GM18907 (cell line): ENCODE data around the gene FUT8.
"Not testable (repeated sequence)": the region's sequence is repeated elsewhere in the genome, so short reads cannot be mapped to it uniquely, and the experiment has no call there.

ENCODE experiments used
- ATAC-seq: cut with Tn5 transposase; IDR thresholded peaks from one replicate; pipeline ENCODE4 v1.9.1; 2021; ENCODE audit warnings: mild to moderate bottlenecking, moderate library complexity; ENCODE audit not compliant: unreplicated experiment

The FUT8 gene

DNA sequence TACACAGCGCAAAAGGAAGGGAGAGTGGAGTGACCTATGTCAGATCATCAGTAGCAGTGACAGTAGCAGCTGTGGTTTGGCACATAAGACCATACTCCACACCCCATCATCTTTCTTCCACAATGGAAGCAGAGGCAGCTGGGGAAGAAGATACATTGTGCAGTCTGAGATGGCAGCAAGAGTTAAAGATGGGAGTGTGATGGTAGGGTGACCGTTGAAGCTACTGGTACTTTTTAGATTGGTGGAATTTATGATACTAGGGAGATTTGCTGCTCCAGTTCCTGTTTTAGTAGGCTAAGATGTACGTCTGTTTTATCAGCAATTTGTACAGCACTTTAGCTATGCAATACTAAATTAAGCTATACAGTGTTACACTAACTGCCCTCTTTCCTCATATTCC, 291.0 kb downstream of the FUT8 start:
- no peak for ATAC-seq

DNA sequence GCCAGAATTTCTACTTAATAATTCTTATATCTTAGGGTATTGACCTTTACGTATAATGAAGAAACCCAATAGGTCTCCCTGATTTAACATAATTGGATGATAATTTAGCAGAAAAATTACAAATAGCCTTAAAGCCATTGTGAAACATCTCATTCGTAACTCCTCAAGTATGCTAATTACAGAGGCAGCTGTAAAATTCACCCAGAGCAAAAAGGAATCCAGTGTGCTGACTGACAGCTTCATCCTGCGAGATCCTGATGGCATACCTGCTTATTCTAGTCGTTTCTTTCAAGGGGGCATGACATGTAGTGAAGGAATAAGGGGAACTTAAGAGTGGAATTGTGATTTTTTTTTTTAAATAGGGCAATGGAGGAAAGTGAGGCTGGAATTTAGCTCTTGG, 291.5 kb downstream of the FUT8 start:
- no peak for ATAC-seq

DNA sequence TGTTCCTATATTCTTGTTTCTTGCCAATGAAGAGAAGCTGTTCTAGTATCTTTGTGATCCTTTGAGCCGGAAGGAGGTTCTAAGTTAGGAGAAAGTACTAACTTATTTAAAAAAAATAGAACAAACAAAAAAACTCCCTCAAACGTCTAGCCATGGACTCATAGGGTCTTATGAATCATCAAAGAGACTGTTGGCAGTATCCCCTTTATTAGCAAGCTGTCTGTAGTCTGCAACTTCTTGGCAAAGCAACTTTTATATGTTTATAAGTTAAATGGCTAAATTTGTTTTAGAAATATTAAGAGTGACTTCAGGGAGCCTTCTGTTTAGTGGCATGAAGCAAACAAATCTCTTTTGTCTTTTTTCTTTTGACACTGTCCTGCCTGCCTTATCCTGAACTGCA, 291.9 kb downstream of the FUT8 start:
- ATAC-seq: no peak

DNA sequence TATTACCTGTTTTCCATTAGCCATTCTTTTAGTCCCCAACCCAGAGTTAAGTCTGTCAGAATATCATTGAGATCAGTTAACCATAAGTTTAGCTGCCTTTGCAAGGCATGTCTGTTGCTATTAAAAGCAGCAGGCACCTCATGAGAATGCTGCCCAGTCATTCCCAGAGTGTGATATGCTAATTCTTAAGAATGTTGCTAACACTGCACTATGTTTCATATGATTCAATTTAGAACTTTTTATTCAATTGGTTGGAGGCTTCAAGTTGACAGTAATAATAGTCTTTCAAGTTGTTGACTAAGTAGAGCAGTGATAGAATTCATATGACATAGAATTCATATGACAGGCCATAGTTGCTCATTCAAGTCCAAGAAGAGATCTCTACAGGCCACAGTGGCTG, 292.3 kb downstream of the FUT8 start:
- ATAC-seq: no peak

DNA sequence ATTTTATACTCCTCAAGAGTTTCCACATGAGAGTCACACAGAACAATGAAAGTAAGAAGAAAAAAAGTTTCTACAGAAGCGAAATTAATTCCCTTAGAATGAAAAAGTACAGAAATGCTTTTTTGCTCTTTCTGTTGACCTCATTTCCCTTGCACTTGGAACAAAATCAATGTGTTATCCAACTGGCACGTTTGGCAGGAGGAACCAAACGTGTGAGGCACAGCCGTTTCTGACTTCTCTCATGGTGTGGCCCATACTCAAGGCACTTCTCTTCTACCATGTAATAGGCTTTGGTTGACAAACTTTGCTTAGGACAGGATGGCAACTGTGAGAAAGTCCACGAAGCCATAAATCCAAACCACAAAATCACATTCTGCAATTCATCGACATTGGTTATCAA, 297.0 kb downstream of the FUT8 start:
- ATAC-seq: no peak

DNA sequence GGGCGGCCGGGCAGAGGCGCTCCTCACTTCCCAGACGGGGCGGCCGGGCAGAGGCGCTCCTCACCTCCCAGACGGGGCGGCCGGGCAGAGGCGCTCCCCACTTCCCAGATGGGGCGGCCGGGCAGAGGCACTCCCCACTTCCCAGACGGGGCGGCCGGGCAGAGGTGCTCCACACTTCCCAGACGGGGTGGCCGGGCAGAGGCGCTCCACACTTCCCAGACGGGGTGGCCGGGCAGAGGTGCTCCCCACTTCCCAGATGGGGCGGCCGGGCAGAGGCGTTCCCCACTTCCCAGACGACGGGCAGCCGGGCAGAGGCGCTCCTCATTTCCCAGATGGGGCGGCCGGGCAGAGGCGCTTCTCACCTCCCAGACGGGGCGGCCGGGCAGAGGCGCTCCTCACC, 304.3 kb downstream of the FUT8 start:
- not testable (repeated sequence) for ATAC-seq

DNA sequence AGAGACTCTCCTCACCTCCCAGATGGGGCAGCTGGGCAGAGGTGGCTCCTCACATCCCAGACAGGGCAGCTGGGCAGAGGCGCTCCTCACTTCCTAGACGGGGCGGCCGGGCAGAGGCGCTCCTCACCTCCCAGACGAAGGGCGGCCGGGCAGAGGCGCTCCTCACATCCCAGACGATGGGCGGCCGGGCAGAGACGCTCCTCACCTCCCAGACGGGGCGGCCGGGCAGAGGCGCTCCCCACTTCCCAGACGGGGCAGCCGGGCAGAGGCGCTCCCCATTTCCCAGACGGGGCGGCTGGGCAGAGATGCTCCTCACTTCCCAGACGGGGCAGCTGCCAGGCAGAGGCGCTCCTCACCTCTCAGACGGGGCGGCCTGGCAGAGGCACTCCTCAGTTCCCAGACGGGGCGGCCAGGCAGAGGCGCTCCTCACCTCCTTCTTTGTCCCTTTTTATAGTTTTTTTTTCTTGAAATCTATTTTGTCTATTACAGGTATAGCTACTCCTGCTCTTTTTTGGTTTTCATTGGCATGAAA, 304.9 kb downstream of the FUT8 start:
- ATAC-seq: not testable (repeated sequence)

DNA sequence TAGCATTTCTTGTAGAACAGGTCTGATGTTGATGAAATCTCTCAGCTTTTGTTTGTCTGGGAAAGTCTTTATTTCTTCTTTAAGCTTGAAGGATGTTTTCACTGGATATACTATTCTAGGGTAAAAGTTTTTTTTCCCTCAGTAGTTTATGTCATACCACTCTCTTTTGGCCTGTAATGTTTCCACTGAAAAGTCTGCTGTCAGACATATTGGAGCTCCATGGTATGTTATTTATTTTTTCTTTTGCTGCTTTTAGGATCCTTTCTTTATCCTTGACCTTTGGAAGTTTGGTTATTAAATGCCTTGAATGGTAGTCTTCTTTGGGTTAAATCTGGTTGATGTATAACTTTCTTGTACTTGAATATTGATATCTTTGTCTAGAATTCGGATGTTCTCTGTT, 306.1 kb downstream of the FUT8 start:
- no peak for ATAC-seq

DNA sequence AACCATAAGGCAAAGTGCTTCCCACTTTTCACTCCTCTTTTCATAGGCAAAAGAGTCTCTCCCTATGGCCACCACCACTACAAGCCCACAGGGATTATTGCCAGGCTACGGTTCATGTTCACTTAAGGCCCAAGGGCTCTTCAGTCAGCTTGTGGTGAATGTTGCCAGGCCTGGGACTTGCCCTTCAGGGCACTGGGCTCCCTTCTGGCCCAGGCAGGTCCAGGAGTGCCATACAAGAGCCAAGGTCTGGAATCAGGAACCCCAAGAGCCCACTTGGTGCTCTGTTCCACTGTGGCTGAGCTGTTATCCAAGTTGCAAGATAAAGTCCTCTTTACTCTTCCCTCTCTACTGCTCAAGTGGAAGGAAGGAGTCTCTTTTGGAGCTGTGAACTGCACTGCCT, 307.6 kb downstream of the FUT8 start:
- no peak for ATAC-seq

DNA sequence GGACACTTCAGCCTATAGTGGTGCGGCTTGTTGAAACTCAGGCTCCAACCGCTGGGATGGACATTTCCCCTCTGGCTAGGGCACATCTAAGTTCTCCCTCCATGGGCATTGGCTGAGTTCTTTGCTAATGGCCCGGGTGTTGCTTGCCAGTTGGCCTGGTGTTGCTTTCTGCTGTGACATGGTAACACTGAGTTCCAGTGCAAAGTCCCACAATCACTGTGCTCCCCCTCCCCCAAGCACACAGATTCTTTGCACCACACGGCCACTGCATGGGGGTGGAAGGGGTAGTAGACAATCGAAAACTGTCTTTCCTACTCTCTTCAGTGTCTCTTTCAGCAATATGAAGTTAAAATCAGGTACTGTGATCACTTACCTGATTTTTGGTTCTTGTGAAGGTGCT, 308.2 kb downstream of the FUT8 start:
- no peak for ATAC-seq

DNA sequence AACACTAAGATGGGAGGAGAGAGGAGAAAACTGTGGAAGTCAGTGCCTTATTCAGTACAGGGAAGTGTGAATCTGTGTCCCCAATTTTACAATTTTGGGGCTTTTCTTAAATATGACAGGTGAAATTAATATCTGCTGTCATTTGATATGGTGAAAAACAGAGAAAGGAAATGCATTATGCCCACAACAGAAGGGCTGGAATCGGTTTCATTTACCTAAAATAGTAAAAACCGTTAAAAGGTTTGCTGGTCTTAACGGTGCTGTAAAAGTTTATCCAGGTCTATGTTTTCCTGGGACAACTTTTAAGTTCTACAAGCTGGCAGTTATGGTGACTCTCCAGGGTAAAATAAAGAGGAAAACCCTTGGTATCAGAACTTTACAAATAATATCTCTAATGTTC, 310.8 kb downstream of the FUT8 start:
- ATAC-seq: no peak

DNA sequence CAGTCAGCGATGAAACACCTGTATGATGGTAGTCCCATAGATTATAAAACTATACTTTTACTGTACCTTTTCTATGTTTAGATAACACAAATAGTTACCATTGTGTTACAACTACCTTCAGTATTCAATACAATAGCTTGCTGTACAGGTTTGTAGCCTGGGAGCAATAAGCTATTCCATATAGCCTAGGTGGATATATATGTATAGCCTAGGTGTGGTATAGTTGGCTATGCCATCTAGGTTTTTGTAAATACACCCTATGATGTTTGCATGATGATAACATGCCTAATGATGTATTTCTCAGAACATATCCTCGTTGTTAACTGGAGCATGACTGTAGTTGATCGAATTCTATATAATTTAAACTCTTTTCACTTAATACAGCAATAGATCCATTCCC, 316.1 kb downstream of the FUT8 start:
- no peak for ATAC-seq

DNA sequence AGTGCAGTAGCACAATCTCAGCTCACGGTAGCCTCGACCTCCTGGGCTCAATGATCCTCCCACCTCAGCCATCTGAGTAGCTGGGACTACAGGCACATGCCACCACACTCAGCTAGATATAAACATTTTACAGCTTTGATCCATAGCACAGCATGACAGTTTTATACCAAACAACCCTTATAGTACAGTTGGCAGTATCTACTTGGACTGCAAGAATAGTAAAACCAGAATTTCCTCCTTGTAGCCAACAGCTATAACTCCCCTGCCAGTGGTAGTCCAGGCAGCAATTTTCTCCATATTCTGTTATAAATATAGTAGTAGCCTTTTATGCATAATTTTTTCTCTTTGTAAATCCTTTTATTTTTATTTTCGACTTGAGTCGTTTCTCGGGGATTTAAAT, 317.0 kb downstream of the FUT8 start:
- no peak for ATAC-seq

DNA sequence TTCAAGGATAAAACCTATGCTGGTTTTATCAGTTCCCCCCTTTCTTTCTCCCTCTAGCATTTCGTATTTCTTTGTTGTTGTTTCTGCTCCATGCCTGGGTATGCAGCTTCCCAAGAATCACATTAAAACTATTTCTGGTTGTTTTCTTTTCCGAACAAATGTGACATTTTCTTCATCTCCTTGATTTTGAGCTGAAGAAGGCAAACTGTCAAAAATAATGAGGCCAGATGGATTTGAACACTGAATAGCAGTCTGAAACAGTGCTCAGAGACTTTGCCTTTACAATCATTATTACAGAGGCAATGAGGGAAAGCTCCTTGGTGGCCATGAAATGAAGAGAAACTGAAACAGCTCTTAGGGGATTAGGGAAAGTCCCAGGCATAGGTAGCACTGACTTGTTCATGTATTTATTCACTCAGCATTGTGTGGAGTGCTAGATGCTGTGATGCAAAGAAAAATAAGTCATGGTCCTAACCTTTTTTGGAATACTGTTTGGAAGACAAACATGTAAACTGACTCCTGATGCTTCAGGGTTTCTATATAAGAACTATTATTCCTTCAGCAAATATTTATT, 319.5 kb downstream of the FUT8 start:
- ATAC-seq: peak; percentile 97

DNA sequence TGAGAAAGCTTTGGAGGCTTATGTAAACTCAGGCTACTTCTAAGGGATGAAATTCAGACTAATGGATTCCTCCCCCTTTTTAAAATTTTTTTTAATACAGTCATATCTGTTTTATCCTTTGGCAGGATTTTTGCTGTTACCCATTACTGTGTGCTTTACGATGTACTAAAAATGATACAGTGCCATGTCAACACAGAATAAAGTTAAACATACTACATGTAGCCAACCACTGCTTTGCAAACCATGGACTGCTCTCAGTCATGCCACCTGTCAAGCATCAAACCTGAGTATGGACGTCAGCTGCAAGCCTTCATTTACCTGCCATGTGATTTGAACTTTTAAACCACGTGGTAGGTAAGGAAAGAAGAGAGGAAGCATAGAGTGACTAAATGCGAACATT, 325.8 kb downstream of the FUT8 start:
- no peak for ATAC-seq

DNA sequence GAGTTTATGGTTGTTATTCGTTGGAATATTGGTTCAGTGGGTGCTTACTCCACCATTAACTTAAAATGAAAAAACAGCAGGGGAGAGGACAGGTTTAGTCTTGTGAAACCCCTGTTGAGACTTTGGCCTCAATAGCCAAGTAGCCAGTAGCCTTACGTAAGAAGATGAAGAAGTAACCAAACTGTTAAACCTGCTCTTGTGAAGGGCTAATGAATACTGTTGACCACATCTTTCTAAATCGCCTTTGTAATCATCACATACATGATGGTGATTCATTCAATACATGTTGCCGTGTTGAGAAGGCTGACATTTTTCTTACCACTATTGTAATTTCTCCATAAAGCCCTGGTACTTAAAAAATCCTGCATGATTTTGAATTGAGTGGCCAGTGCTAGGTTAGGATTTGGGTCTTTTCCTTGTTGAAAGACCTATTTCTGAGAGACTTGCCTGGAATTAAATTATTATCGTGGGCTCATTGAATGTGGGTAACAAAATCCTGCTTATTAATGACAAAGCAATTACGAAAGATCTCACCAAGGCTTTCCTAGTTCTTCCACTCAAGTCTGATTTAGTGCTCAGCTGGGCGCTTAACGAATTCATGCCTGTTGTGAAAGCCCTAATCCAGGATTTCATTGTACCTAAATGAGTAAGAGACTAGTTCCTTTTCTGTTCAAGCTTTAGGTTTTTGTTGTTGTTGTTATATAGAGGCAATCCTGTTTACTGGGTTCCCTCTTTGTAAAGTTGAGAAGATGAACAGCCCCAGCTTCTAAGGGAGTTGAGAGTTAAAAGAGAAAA, 333.1 kb downstream of the FUT8 start:
- no peak for ATAC-seq

DNA sequence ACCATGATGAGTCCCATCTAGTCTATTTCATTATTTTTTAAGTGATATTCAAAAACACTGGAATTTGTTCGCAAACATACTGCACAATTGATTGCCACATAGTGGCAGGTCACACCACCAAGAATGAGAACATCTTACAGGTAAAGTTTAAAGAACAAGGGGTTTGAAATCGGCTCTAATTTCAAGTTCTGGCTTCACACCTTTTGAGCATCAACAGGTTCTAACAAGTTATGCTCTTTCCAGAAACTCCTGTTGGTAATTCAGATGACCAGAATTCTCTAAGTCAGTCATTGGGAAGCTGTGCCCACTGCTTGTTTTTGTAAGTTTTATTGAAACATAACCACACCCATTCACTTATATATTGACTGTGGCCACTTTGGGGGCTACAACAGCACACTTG, 336.3 kb downstream of the FUT8 start:
- ATAC-seq: no peak

DNA sequence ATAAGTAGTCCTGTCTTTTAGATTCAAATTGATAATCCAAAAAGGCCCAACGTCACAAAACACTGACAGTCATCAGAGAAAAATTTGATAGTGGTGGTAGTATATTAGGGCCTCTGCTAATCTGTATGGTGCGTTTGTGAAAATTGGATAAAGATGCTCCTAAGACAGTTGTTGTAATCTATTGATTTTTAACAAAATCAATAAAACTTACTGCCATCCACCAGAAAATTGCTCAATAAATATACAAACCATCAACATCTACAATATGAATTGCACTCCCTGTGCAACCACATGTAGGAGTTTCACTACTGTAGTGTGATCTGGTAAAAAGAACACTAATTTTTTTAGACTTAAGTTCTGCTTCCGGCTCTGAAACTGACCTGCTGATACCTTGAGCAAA, 336.8 kb downstream of the FUT8 start:
- no peak for ATAC-seq

DNA sequence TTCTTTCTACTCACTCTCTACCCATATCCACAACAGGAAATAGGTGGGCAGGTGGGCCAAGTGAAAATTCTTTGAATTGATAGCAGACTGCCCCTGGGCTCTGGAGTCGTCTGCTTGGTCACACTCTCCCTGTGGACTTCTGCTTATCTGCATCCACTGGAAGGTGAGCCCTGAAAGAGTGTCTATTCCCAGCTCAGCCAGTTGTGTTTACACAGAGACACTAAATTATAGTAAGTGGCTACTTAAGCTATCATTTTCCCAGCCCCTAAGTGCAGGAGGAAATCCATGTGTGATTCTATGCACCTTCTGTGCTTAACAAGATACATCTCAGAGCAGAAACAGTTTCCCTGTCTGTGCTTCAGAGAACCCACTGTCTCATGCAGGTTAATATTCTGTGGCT, 338.4 kb downstream of the FUT8 start:
- no peak for ATAC-seq

DNA sequence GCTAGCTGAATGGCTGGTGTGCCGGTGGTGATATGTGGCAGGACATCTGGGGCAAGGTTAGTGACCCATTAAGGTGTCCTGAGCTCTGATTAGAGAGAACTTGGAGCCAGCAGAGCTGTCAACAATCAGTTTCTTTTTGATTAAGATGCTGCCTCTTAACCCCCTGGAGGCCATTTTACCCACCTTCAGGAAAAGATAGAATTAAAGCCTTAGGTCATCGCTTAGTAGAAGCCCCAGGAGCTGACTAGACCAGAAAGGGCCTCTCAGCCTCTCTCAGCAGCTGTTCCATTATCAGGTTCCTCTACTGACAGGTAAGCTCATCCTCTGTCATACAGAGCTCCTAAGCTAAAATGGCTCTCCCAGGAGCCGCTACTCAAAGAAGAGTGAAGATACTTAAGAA, 339.0 kb downstream of the FUT8 start:
- ATAC-seq: no peak

DNA sequence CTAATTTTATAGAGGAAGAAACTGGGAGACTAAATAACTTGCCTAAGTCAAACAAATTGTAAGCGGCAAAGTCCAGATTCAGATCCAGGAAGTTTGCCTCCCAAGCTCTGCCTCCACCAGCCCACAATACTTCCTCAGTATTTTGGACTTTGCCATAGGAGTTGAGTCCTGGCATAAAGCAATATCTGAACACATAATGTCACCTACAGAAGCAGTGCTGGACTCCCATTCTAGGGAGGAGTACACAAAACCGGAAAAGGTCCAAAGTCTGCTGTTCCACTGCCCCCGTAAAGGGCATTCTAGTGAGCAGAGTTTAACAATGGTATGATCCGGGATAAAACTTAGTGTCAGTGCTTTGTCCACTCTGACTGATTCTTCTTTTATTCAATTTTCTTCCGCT, 340.5 kb downstream of the FUT8 start:
- ATAC-seq: no peak

DNA sequence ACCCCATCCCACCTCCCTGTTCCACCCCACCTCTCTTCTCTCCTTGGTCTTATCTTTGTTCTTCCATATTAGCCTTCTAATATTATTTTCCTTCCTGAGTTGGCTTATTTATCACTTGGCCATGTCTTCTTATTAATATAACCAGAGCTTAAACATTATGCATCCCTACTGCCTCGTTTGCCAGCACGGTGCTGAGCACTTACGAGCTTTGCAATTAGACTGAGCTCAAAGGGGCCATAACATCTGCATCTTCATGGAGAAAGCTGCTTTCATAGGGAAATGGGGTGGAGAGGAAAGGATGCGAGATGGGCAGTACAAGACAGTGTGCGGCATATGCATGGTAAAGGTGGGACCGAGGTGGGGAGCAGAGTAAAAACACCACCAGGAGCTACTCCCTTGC, 342.8 kb downstream of the FUT8 start:
- ATAC-seq: no peak

DNA sequence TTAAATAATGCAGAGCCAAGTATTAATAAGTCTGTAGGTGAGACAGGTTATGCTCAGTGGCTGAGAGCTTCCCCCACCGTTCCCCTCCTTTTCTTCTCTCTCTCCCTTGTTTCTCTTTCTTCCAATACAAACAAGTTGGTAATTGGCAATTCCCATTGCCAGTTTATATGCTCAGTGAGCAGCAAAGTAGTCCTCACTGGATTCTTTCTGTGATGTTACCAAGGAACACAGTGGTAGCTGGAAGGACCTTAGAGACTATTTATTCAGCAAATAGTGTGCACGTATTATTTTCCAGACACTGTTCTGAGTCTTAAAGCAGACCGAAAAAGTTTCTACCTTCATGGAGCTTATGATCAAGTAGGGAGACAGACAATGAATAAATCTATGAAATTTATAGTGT, 344.4 kb downstream of the FUT8 start:
- no peak for ATAC-seq
